GM21526 (cell line): ENCODE measurements around the gene INPP5F.
"Not testable (repeated sequence)": the region's sequence is repeated elsewhere in the genome, so short reads cannot be mapped to it uniquely, and the experiment has no call there.

Experiments used
- ATAC-seq: cut with Tn5 transposase; IDR thresholded peaks from one replicate; pipeline ENCODE4 v1.9.1; 2021; ENCODE audit warnings: moderate library complexity; ENCODE audit not compliant: unreplicated experiment, low FRiP score

Gene INPP5F

DNA sequence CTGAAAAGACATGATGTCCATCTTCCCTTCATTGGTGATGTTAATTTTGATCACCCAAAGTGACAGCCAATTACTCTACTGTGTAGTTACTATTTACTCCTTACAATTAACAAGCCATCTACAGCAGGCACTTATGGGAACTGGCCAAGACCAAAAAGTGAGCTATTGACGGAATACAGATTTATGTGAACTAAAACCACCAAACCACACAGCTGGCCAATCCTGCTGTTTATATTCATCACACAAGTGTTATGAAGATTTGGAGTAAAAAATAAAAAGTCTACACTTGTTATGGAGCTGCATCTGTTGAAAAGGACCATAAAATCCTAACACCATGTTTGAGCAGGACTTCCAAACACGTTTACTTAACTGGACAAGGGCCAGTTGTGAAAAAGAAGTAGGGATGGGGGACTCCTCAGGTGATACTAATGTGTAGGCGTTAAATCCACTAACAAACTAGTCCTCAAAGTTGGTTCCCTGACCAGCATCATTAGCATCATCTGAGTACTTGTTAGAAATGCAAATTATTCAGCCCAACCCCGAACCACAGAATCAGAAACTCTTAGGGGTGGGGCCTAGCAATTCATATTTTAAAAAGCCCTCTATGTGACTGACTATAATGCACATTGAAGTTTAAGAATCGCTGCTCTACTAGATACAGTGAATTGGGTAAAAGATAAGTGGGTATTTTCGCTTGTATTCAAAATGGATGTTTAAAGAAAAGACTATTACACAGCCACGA lies 135.2 kb downstream of the INPP5F start:
- ATAC-seq = no peak

DNA sequence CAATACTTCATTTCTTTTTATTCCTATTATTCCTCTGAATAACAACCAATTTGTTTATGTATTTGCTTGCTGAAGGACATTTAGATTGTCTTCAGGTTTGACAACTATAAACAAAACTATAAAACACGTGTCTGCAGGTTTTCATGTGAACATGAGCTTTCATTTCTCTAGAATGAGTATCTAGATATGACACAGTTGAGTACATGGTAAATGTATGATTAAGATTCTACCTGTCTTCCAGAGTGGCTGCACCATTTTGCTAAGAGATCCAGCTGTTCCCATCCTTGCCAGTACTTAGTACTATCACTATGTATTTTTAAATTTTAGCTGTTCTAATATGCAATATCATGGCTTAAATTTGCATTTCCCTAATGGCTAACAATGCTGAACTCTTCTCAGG lies 136.7 kb downstream of the INPP5F start:
- no peak for ATAC-seq

DNA sequence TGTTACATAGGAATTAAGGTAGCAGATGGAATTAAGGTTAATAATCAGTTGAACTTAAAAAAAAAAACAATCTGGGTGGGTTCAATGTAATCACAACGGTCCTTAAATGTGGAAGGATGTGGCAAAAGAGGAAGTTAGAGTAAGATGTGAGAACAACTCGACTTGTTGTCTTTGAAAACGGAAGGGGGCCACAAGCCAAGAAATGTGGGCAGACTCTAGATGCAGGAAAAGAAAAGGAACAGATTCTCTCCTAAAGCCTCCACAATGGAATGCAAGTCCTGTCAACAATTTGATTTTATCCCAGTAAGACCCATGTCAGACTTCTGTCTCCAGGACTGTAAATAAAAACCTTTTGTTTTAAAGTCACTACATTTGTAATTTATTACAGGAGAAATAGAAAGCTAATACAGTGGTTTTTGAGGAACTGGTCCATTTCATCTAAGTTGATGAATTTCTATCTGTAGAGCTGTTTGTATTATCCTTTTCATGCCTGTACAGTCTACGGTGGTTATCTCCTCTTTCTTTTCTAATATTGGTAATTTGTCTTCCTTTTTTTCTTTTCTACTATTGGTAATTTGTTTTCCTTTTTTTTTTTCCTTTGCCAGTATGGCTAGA lies 138.2 kb downstream of the INPP5F start:
- ATAC-seq = no peak

DNA sequence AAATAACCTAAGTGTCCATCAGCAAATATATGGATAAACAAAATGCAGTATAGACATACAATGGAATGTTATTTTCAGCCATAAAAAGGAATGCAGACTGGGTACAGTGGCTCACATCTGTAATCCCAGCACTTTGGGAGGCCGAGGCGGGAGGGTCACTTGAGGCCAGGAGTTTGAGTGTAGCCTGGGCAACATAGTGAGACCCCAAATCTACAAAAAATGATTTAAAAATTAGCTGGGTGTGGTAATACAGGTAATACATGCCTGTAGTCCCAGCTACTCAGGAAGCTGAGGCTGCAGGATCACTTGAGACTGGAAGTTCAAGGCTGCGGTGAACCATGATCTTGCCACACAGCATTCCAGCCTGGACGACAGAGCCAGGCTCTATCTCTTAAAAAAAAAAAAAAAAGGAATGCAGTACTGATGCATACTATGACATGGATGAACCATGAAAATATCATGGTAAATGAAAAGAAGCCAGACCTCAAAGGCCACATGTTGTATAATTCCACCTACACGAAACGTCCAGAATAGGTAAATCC lies 139.9 kb downstream of the INPP5F start:
- no peak for ATAC-seq

DNA sequence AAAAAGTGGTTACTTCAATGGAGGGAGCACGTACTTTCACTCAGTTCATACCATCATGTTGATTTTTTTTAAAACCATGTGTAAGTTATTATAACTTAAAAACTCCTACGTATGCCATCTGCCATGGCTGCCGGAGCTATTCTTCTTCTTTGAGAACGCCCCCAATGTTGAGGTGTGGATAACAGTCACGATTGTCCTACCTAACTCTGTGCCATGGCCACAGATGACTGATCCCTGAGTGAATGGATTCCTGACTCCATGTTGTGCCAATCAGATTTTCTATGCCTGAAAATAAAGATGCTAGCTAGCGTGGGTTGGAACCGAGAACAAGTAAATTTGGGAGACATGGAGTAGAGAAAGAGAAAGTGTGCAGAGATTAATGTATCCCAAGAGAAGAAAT lies 141.5 kb downstream of the INPP5F start:
- ATAC-seq = no peak

DNA sequence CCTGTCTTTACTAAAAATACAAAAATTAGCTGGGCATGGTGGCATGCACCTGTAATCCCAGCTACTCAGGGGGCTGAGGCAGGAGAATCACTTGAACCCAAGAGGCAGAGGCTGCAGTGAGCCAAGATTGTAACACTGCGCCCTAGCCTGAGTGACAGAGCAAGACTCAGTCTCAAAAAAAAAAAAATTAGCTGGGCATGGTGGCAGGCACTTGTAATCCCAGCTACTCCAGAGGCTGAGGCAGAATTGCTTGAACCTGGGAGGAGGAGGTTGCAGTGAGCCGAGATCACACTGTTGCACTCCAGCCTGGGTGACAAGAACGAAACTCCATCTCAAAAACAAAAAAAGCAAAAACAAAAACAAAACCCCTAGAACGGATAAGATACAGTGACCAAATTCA lies 143.5 kb downstream of the INPP5F start:
- ATAC-seq = not testable (repeated sequence)

DNA sequence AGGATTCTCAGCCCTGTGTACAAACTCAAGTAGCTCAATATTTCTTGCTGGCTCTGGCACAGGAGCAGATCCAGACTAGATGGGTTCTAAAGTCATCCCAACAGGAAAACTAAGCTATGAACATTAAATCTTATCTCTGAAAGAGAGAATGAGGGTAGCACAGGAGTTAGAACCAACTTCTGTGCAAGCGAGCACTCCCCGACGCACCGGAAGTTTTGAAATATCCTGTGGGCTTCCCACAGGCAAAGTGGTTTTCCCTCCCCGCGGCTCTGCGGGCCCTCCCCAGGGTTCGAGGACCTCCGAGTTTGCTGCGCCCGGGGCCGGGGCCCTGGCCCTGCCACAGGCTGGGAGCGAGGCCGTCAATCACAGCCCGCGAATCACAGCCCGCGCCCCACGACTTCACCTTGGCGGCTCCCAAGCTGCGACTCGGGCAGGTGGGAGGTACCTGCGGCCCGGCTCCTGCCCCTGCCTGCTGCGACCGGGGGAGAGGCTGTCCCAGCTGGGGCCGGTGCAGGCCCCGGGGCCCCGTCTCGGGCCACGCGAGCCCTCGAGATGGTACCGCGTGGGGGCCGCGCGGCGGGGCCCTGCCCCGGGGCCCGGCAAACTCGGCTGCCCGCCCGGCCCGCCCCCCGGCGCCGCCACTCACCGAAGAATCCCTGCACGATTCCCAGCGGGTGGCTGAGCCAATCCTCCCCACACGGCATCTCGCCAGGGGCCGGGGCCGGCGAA lies 146.2 kb downstream of the INPP5F start:
- ATAC-seq = peak; percentile 39

DNA sequence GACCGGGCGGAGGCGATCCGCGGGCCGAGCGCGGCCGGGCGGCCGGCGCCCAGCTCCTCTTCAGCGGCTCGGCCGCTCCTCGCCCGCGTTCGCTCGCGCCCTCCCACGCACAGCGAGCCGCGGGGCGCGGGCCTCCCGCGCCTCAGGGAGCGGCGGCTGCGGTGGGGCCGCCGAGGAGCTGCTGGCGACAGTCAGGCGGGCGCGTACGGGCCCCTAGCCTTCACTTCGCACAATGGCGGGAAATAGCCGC lies 146.7 kb downstream of the INPP5F start, which contains the start of gene MCMBP:
Gene MCMBP, minus strand, starts transcription at position 234 of the 250 bp plus-strand sequence. CDS start 259 bp downstream, outside the sequence.
- ATAC-seq = no peak

DNA sequence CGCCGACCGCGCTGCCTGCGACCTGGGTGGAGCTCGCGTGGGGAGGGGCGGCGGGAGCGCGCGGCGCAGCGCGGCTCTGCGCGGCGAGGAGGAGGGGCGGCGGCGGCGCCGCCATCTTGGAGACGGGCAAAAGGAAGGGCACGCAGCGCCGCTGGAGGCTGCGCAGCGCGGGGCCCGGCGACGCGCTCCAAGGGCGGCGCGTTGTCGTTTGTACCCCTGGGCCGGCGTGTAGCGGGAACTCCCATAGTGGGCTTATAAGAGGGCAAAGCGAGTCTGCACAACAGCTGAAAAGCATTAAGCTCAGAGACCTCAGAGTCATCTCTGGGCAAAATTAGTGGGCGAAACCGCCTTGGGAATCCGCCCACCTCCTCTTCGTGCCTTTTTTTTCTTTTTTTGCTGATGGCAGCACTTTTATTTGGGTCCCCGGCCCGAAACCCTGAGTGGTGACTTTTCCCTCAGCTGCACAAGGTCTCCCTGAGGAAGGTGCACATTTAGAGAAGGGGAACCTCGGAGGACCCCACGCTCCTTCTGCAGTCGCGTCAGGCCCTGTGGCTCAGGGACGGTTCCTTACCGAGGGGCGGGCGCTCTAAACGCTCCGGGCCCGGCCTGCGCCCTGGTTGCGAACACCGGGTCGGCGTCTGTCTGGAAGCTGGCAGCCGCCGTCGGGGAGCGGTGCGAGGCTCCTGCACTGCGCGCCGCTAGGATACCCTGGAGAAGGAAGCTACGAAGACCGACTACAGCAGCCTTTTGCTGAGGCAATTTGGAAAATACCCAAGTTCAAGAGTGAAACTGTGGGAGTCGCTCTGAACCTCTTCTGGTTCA lies 147.2 kb downstream of the INPP5F start:
- peak; percentile 88 for ATAC-seq

DNA sequence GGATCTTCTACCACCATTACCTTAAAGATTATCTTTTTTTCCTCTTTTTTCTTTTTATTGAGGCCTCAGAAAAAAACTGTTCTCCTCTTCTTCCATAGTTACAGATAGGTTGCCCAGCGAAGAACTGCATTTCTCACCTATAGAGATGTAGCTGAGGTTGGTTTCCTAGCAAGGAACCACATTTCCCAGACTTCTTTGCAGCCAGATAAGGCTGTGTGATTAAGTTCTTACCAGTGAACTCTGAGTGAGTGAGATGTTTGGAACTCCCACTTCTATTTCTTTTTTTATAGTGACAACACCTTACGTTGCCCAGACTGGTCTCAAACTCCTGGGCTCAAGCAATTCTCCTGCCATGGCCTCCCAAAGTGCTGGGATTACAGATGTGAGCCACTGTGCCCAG lies 152.7 kb downstream of the INPP5F start:
- ATAC-seq = no peak
